NCI-H226 (cell line): Measurements from ENCODE around the gene STK4.

Experiments
- DNase-seq: peaks from one replicate; pipeline ENCODE4 v3.0.0-alpha.2; 2015

Gene STK4

DNA sequence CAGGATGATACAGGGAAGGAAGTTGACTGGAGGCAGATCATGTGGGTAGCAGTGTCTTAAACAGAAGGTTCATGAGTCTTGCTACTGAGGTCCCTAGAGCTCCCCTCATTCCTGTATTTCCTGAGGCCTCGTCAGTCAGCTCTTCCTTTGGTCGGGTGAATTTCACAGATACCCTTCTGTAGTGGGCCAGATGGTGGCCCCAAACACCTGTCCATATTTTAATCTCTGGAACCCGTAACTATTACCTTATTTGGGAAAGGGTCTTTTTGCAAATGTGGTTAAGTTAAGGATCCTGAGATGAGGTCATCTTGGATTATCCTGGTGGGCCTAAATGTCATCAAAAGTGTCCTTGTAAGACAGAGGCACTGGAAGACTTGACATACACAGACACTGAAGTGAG, 125.1 kb downstream of the STK4 start:
- no peak for DNase-seq

DNA sequence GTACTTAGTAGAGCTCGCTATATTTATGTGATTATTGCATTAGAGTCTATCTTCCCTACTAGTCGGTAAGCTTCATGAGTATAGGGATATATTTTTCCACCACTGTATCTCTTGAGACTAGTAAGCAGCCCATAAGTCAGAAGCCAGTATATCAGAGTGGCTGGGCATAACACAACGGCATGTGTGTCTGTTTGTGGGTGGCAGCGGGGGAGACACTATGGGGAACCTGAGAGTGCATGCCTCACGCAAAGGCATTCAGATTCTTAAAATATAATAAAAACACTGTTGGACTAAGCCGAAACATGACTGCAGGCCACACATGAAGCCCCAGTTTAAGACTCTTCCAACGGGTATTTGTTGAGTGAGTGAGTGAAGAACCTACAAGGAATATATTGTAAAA, 126.6 kb downstream of the STK4 start:
- no peak for DNase-seq

DNA sequence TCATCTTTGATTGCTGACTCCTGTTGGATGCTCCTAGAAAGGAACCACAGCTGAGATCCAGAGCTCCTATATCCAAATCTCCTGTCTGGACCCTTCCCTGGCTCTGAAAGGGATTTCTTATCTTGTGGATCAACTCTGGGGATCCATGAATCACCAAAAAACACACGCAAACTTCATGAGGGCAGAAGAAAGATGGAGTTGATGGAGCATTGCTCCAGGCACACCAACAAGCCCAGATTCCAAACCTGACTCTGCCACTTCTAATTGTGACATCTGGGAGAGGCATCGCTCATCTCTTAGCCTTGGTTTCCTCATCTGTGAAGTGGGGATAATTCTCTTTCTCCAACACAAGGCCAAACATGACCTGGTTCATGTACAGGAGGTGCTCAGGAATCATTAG, 127.9 kb downstream of the STK4 start:
- DNase-seq = no peak

DNA sequence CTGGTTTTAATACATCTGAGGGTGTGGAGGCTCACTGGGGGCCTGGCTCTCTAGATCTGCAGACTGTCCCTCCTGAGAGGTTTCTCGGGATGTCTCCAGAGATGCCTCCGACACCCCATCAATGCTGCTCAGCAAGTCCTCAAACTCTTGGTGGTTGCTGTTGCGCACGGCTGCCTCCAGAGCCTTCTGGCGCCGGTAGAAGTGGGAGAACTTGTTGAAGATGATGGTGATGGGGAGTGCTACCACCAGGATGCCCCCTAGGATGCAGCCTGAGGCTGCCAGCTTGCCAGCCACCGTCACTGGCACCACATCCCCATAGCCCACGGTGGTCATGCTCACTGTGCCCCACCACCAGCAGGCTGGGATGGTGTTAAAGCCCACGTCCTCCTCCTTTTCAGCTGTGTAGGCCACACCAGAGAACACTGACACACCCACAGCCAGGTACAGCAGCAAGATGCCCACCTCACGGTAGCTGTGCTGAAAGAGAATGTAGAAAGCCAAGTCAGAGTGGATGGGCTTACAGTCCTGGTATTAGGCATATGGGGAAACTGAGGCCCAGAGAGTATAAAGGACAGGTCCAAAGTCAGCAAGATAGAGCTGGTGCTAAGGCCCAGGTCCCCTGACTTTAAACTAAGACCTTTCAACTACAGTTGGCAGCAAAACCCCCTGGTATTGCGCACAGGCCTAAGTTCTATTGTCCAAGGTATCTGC, 128.7 kb downstream of the STK4 start:
- no peak for DNase-seq

DNA sequence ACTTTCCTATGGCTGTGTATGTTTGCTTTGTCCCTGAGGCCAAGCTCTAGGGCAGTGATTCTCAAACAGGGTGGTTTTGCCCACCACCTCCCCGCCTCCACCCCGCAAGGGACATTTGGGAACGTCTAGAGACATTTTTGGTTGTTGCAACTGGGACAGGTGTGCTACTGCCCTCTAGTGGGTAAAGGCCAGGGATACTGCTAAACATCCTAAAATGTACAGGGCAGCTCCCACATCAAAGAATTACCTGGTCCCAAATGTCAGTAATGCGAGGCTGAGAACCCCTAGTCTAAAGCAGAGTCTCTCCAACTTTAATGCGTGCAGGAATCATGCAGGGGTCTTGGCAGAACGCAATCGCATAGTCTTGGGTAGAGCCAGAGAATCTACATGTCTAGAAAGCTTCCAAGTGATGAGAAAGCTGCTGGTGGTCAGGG, 129.5 kb downstream of the STK4 start:
- peak; percentile 13 for DNase-seq

DNA sequence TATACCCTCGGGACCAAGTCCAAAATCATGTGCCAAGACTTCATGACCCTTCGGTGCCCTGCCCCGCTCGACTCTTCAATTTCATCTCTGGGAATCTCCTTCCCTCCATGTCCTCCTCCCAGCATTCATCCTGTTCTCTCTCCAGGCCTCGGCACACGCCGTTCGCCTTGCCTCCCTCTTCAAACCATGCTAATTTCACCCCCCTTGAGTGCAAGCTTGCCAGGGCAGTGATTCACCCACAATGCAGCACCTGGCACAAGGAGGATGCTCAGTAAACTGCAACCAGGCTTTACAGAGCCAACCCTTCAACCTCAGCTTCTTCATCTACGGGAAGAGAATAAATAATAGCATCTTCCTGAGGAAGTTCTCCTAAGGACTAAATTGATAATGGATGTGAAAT, 130.5 kb downstream of the STK4 start:
- no peak for DNase-seq

DNA sequence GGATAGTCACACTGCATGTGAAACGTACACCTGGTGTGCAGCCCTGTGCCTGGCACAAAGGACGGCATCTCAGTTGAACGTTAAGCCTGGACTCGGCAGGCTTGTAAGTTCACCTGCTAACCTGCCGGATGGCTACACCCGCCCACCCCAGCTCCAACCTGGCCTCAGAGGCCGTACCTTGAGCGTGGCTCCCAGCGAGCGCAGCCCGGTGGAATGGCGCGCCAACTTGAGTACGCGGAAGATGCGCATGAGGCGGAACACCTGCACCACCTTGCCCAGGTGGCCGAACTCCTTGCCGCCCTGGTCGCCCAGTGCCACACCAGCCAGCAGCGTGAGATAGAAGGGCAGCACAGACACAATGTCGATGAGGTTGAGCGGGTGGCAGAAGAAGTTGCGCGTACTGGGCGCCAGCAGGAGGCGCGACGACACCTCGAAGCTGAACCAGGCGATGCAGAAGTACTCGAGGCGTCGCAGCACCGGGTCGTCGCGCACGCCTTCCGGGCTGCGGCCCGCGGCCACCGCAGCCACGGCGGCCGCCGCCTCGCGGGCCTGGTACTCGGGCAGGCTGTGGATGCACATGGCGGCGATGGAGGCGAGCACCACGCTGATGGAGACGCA, 131.3 kb downstream of the STK4 start:
- DNase-seq = no peak

DNA sequence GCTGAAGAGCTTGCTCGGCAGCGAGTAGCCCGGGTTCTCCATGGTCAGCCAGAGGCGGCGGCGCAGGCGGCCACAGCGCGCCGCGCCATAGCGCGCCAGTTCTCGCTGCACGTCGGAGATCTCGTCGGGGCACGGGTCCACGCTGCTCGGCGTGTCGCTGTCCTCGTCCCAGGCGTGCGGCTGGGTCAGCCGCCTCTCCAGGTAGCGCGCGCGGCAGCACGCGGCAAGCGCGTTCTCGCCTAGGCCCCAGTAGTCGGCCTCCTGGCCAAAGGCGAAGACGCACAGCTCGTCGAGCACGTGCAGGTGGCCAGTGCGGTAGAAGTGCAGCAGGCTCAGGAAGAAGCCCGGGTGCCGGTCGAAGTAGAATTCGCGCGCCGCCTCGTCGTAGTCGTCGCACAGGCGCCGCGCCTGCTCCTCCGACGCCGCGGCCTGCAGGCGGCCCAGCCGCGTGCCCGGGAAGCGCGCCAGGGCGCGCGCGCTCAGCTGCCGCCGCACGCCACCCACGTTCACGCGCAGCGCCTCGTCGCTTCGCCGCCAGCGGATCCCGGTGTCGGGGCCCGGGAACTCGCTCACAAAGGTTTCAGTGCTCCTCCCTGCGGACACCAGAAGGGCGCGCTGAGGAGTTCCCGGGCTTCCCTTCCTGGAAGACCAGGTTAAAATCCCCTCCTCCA, 131.9 kb downstream of the STK4 start:
- DNase-seq = no peak

DNA sequence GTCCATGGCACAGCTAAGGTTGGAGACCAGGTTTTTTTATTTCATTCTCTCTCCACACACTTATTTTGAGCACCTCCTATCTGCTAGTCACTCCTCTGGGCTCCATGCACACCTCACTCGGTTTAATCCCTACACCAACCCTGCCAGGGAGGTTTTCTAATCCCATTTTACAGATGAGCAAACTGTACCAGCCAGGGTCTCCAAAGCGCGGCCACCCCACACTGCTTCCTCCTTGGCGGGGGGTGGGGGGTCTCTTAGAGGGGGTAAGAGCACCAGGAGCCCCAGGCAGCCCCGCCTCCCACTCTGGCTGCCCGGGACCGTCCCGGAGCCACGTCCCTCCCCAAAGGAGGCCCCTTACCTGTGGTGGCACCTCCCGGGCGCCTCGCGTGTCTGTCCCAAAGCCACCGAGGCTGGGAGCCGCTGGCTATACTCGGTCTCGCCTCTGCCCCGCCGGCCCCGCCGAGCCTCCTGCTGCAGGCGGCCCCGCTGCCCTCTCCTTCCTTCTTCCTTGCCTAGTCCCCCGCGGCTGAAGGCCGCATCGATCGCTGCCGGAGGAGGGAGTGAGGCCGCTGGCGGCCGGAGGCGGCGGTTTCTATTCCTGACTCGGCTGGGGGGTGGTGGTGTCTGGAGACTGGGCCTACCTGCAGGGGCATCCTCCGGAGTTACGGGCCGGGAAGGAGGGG, 134.4 kb downstream of the STK4 start, which contains the start of gene KCNS1:
KCNS1 (minus strand) TSS at position 565 of the 683 bp plus-strand sequence. CDS start 1,891 bp downstream, outside the sequence.
- no peak for DNase-seq

DNA sequence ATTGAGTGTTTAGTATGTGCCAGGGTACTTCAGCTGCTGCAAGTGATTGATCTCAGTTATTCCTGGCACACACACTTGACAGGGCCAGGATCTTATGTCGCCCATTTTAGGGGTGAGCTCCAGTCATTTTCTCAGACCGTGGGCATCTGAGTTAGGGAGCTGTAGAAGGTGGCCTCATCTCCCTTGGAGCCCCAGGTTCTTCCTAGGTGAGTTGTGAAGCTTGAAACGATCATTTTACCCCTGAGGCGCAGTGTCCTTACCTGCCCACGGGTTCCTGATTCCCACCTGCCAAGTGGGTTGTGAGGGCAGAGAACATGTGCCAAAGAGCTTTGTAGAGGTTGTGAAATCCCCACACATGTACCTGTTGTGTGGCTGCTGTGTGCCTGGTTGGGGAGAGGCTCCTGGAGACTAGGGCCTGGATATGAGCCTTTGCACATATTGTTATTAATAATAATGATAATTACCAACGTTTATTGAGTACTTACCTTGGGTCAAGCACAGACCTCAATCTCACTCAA, 135.1 kb downstream of the STK4 start:
- DNase-seq = no peak

DNA sequence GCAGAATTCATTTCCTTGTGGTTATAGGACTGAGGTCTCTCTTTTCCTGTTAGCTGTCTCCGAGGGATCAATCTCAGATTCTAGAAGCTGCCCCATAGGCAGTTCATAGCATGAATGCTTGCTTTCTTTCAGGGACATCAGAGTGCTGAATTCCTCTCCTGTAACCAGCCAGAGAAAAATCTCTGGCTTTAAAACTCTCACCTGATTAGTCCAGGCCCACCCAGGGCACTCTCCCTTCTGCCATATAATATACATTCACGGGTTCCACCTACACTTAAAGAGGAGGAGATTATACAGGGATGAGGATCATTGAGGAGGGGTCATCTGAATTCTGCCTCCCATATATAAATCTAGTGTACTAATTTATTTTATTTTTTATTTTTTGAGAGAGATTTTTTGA, 136.8 kb downstream of the STK4 start:
- DNase-seq = no peak

DNA sequence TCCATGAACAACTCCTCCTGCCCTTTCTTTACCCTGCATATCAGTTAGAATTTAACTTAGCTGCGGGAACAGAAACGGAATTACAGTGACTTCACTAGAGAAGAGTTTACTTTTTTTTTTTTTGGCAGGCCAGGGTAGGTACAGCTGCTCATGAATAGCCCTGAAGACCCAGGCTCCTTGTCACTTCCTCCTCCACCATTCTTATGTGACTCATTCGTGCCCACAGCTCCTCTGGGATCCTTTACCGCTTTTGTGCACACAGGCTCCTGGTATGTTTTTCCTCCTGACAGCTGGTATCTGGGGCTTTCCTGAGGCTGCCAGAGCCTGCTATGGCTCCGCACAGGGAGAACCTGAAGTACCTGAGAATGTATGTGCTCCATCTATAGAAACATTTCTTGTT, 138.5 kb downstream of the STK4 start:
- peak; percentile 79 for DNase-seq

DNA sequence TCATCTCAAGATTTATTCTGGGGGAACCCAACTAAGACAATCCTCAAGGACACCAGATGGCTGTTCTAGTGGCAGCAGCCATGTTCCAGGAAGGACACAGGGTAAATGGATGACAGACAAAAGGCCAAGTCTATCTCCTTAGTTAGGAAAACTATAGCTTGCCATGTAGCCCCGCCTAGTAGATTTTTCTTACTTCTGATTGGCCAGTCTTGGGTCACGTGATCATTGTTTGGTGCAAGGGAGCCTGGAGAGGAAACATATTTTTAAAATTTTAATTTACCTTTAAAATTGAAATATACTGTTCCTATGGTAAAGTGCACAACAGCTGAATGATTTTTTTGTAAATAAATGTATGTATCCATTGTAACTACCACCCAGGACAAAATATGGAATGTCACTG, 139.0 kb downstream of the STK4 start:
- DNase-seq = no peak

DNA sequence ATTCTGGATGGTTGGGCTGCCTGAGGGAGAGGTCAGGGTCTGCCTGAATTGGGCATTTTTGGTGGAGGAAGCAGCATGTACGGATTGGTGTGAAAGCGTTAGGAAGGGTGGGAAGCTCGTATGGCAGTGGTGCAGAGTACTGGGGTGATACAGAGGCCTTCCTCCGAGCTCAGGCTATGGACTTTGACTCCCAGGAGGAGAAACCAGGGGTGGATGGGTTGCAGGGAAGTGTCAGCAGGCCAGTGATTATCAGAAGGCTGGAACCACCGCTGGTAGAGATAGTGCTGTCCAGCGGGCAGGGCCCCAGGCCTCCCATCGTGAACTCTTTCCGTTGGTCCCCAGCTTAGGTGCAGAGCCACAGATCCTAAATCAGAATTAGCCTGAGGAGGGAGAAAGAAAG, 143.3 kb downstream of the STK4 start:
- DNase-seq = no peak

DNA sequence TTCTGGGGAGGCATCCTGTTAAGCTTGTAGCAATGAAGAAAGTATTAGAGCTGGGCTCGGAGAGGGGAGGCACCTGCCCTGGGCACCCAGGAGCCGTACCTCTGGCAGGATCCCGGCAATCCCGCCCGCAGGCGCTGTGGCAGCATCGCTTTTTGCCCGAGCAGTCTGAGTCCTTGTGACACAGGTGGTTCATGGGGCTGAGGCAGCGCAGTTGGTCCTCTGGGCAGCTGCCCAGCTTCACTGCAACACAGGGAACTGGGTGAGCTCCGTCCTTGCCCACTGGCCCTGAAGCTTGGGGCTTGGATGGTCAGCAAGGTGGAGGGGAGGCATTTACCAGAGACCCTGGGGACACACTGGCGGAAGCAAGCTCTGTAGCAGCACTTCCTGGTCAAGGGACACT, 144.0 kb downstream of the STK4 start:
- no peak for DNase-seq

DNA sequence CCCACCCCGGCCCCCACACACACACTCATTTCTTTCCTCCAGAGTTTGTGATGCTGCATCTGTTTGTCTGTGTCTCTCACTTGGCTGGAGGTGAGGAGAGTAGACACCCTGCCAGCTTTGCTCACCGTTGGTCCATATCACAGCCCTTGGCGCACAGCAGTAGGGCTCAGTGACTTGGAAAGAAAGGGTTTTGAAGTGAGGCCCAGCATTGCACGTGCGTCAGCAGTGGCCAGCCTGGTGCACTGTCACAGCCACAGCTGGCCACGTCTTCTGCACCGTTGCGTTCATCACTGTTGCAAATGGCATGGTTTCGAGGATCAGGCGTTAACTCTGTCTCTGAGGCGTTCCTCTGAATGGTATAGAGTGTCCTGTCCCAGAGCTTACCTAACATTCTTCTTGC, 145.0 kb downstream of the STK4 start:
- no peak for DNase-seq

DNA sequence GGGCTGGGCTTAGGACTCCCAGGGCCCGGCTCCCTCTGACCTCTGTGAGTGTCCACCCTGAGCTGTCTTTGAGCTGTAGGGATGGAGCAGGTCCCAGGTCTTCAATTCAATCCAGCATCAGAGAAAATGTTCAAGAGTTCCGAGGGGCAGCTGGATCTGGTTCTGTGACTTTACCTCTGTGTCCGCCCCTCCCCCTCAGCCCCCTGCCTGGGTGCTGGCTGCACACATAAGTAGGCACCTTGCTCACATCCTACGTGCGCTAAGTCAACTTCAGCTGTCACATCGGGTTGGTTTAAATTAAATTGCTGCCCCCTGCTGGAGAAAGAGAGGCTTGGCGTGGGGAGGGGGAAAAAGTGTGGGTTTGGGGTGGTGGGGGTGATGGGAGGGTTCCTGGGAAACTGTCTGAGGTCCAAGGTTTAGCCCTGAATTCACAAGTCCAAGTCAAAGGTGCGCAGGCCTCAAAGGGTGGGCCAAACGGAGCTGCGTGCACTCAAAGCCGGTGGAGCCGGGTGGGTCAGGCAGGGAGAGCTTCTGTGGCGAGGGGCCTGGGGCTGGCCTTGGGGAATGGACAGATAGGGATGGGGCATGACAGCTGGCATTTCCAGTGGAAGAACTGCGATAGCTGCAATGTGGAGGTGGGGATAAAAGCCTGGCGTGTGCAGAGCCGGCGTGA, 145.6 kb downstream of the STK4 start:
- DNase-seq = no peak

DNA sequence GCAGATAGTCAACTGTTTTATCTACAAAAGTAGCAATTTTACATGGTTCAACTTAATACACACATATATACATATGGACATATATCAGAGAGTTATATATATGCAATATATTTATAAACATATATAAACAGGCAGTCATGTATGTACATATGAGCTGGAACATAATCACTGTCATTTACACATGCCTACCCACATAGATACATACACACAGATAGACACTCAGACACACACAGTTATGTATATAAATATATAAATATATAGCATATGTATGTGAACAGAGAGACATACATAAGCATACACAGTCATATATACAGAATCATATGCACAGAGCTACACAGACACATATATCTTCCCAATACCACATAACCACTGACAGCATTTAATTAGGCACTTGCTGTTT, 146.4 kb downstream of the STK4 start:
- DNase-seq = no peak

DNA sequence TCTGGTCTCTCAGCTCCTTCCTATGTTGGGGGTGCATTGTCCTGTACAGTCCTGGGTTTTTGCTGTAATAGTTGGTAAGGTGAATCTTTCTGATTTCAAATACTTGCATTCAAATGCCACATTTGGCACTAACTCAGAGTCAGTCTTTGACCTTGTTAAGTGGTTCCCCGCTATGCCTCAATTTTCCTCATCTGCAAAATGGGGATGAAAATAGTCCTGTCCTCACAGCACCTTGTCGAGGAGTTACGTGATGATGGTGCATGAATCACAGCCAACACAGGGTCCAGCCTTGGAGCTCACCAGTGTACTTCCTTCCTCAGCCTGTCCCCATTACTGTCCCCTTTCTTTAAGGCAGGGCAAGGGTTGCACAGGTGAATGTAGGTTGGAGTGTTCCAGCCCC, 147.6 kb downstream of the STK4 start:
- DNase-seq = no peak

DNA sequence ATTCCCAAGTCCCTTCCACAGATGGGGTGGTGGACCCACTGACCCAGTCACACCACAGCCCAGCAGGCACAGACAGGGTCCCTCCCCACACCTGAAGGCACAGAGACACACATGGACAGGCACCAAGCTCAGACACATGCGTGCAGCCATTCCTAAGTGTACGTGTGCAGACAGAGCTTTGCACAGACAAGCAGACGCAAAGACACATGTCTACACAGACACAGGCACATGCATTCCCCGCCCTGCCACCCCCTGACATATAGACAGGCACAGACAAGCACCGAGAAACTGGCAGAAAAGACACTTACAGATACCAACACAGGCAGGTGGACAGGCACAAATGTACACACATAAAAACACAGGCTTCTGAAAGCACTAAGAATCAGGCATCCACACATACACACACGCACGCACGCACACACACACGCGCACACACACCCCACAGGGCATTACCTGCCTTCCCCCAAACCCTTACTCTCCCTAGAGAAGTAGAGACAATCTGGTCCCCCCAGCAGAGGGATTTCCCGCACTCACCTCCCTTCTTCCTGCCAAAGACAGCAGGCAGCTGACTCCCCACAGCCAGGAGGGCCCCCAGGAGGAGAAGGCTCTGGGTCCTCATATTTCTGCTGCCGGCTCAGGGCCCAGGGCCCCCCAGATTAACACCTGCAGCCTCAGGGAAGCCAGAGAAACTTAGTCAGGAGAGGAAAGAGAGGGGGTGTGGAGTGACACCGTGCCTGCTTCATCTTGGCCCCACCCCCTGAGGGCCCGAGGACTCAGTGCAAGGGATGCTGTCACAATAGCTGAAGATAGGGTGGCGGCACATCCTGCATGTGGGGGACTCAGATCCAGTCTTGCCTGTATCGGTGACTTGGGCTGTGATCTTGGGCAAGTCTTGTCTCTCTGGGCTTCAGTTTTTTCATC, 148.4 kb downstream of the STK4 start, which contains the start of gene WFDC5:
WFDC5 (minus strand) TSS at position 710 of the 921 bp plus-strand sequence; CDS start at position 619, 91 bp downstream.
- no peak for DNase-seq

DNA sequence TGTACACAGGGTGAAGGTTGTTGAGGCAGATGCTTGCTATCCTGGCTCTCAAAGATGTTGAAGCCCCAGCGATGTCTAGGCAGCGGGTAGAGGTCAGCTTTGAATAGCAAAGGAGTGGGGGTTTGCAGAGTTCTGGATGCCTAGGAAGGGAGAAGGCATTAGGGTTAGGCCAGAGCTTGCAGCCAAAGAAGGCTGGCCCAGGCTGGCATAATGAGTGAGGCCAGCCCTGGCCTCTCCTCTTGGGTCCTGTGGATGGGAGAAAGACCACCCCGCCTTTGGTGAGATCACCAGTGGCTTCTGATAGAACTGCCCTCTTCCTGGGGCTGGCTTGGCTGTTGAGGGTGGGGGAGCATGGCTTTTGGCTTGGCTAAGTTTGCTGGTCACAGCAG, 149.1 kb downstream of the STK4 start:
- no peak for DNase-seq

DNA sequence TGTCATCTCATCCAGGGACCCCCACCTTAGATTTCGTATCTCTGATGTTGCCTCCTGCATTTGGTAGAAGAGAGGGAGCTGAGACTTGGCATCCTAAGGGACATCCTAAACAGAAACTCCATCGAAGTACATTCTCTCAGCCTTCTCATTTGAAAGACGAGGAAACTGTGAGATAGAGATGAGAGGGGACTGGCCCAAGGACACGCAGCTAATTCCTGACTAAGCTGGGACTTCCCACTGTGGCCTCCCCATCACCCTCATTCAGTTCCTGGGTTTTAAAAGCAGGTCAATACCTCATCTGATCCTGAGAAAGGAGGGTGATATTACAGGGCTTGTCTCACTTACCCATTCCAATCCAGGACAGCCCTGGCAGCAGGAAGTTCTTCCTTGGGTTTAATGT, 149.5 kb downstream of the STK4 start:
- DNase-seq = no peak
